ENCODE data around the gene SYT2.
"Not testable (repeated sequence)": the region's sequence is repeated elsewhere in the genome, so short reads cannot be mapped to it uniquely, and the experiment has no call there.

Gene SYT2

GRCh38 chr1:202710070-202711045 is at the start of gene SYT2:
TSS of gene SYT2 (minus strand) at chr1:202710454. CDS start at chr1:202605772, 104,682 bp downstream.
- no peak for DNase-seq

DNA sequence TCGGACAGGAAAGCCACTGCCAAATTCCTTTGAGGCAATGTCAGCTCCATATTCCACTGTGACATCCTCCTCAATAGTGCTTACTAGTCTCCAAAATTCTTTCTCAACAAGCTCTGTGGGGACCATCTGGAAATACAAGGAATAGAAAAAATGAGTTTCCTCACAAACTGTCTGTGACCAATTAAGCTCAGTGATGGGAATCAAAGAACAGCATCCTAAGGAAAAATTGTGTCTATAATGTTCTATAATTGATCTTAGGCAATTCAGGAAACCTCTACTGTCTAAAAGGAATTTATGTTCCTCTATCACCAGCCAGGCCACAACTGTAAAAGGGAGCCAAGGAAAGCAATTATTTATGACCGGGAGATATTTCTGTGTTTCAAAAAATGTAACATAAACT is 46.1 kb upstream of the SYT2 start:
- no peak for DNase-seq

DNA sequence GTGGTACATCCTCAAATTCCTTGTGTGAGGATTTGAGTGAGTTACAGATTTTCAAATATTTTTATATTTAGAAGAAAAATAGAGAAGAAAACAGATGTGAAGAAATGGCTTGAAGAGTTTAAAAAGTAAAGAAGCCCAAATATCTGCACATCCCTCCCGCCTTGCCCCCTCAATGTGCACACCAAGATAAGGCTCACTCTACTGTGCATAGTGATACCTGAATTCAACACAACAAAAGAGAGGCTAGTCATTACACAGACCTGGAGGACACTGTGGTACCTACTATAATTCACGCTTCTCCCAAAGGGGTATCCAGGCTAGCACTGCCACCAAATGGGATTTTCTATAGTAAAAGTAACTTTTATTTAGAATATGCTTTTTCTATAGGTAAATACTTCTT is 44.0 kb upstream of the SYT2 start:
- no peak for DNase-seq

DNA sequence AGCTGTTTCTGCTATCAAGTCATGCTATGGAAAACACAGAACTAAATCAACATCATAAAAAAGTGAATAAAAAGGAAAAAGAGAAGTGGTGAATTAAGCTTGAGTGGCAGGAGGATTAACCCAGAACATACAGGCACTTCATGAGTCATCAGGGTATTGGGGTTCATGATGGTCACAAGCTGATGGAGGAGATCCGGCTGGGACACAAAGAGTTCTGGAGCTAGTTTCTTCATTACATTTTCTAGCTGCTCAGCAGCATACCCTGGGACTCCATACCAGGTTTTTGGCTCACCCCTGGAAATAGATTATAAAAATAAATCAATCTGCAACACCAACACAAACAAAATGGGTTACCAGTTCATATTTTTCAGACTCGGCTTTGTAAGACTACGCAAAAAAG is 42.5 kb upstream of the SYT2 start:
- DNase-seq = no peak

DNA sequence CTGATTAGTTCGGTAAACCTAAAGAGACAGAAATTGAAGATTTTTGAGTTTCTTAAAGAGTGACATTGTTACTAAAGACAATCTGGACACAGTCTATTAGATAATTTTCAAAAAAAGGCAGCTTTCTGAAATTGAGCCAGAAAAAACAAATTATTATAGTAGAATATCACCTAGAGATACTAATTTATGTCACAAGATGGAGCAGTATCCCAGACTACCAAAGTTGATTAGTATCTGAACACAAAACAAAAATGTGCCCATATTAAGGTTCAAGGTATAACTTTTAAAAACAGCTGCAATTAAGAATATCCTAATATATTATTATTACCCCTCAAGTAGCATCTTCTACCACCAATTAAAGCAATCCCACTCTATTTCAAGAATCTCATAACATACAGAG is 40.5 kb upstream of the SYT2 start:
- DNase-seq = no peak

- no peak for DNase-seq
These were observed 39.8 kb upstream of the SYT2 start for GRCh38 chr1:202750024-202750423.

GRCh38 chr1:202745323-202745888 is 35.2 kb upstream of the SYT2 start:
- no peak for DNase-seq

DNA sequence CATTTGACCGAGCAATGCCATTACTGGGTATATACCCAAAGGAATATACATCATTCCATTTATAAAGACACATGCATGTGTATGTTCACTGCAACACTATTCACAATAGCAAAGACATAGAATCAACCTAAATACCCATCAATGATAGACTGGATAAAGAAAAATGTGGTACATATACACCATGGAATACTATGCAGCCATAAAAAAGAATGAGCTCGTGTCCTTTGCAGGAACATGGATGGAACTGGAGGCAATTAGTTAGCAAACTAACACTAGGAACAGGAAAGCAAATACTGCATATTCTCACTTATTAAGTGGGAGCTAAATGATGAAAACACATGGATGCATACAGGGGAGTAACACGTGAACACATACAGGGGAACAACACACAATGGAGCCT is 34.5 kb upstream of the SYT2 start:
- DNase-seq = not testable (repeated sequence)

DNA sequence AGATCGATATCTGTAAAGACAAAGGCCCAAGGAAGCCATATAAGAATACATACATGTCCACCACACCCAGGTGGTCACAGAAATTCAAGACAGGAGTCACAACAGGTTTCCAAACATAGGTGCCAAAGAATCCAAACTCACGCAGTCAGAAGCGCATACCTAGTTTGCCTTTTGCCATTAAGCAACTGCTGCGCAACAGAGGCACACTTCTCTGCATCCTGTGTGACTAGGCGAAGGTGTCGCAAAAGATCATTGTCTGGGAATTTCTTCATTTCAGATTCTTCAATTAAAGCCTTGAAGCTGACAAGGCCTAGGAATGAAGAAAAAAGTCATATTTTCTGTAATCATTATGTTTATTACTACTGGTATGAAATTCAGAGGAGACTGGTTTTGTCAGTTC is 32.2 kb upstream of the SYT2 start:
- no peak for DNase-seq

DNA sequence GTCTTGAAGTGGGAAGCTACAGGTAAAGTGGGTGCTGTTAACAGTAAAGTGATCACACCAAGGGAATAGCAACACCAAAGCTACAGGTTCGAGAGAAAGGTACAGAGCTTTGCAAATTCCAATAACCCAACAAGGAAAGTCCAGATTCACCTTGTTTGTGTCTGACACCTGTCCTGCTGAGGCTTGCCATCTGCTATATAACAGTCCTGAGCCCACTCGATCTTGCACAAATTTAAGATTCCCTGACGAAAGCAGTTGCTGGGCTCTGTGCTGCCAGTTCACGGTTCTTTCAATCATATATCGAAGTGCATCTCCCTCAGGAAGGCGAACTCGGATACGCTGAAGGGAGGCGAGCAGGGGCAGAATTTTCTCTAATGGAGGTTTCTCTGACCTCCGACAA is 23.0 kb upstream of the SYT2 start:
- DNase-seq = no peak

DNA sequence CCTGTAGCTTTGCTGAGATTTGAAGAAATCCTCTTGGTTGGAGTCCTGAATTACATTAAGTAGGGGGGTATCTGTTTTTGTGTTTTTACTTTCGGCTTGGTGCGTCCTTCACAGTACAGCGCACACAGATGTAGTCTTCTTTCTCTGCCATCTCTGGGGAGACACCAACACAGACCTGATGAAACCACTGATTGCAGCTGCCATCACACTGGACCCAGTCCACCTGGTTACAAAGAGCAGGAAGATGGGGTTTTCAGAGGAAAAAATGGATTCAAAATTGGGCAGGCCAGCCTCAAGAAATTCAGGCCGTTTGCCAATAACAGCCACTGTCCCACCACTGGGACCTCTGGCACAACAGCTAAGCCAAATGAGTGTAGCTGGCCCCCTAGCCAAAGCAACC is 18.7 kb upstream of the SYT2 start:
- no peak for DNase-seq

DNA sequence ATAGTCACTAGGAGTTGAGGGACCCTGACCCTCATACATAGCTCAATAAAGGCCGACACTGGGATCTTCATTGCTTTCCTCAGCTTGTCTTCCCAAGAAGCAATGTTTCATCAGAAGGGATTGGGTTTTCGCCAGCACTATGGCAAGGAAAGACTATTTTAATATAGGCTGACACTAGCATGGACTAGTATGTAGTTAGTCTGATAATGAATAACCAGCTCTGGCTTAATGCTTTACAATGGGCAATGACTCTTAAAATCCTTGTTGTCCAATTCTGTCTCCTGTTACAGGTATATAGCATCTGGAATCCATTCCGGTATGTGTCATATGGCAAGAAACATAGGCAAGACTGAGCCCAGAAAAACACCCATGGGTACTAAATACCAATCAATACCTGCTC is 15.3 kb upstream of the SYT2 start:
- DNase-seq = no peak

- DNase-seq = no peak
These were observed 13.5 kb upstream of the SYT2 start for GRCh38 chr1:202723708-202724107.

DNA sequence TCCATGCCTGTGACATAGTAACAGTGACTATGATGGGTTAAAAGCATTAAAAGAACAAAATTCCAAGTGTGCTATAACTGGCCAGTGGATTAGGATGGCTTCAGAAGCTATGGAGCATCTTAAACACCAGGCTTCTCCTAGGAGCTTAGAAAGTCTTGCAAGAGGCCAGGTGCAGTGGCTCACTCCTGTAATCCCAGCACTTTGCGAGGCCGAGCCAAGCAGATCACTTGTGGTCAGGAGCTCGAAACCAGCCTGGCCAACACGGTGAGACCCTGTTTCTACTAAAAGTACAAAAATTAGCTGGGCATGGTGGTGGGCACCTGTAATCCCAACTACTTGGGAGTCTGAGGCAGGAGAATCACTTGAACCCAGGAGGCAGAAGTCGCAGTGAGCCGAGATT is 12.8 kb upstream of the SYT2 start:
- not testable (repeated sequence) for DNase-seq

GRCh38 chr1:202716654-202717053 is 6.4 kb upstream of the SYT2 start:
- no peak for DNase-seq

DNA sequence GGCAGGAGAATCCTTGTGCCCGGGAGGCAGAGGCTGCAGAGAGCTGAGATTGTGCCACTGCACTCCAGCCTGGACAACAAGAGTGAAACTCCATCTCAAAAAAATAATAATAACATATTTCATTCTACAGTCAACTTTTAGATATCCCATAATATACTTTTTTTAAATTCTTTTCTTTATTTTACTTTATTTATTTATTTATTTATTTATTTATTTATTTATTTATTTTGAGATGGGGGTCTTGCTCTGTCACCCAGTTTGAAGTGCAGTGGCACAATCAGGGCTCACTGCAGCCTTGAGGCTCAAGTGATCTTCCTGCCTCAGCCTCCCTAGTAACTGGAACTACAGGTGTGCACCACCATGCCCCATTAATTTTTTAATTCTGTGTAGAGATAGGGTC is 3.9 kb upstream of the SYT2 start:
- not testable (repeated sequence) for DNase-seq

GRCh38 chr1:202713110-202713509 is 2.9 kb upstream of the SYT2 start:
- DNase-seq = no peak

GRCh38 chr1:202711949-202712635 is 1.8 kb upstream of the SYT2 start:
- no peak for DNase-seq

- DNase-seq = no peak
These were observed 795 bp downstream of the SYT2 start for GRCh38 chr1:202709276-202710041.

DNA sequence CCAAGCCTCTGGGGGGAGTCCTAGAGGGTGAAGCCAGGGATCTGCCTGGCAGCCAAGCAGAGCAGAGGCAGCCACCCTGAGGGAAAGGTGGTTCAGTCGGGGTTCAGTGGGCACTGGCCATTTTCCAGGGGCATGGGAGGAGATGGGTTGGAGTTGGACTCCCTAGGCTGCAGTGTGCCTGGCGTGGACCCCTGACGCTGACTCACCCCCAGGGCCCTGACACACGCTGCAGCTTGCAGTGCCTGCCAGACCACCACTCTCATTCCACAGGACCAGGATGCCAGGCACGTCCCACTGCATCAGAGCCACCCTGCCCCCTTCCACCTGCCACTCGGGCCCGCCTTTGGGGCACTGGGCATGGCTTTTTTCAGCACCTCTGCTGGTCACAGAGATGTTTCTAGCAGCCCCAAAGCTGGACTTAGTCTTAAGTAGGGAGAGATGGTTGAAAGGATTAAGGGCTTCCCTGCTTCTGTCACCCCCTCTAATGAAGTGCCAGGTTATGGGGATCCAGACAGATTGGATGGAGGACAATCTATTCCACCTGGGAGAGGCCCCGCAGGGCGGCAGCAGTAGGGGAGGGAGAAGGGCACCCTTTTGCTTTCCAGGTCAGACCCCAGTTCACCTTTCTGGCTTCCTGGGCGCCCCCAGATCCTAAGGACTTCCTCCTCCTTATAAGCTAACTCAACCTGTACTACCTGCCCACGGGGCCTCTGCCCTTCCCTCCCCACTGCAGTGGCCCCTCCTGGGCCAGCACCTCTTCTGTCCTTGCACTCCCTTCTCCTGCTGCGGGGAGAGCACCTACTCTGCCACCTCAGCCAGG is 1.6 kb downstream of the SYT2 start:
- DNase-seq = no peak

DNA sequence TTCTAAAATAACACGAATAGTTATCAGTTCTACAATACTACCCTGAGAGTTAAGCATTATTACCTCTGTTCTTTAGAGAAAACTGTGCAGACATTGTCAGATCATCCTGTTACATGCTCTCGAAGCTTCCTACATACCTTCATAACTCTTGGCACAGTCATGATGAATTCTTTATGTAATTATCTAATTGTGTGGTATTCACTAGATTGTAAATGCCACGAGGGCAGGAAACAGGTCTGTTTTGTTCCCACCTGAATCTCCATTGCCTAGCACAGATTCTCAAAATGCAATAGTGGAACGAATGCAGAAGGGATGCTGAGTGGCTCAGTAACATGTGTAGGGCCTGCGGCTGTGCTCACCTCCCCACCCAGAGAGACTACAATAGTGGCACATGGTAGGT is 3.4 kb downstream of the SYT2 start:
- no peak for DNase-seq

DNA sequence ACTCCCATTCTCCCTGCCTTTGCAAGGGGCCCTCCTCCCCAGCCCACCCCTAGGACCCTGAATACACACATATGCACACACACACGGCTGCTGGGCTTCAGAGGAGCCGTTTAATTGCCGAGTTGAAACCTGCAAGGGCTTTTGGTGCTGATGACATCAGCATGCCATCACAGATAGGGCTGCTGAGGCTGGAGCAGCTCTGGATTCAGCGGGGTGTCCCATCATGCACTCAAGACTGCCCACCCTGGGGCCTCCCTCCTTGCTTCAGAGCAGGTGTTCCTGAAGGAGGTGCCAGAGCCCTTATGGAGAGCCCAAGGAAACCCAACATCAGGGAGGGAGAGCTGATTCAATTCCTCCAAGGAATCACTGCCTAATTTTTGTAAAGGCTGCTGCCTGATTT is 5.7 kb downstream of the SYT2 start:
- DNase-seq = no peak
